DND-41 (cell line): ENCODE data around the gene MIEF2.

Source experiments
- ATAC-seq: fragments of 200-7000 bp; cut with Tn5 transposase; 3 replicates; pipeline ENCODE4 v1.9.1; 2021; ENCODE audit warnings: low read depth; ENCODE audit not compliant: insufficient read depth
- DNase-seq: peaks from one replicate; pipeline ENCODE4 v3.0.0-alpha.2; 2020
- H2AFZ ChIP-seq: 2 replicates; pipeline ENCODE4 v1.6.0; 2012; ENCODE audit warnings: low read depth, low read length
- H3K27ac ChIP-seq: 2 replicates; pipeline ENCODE4 v1.5.1; 2012; ENCODE audit warnings: low read length, inconsistent platforms
- H3K27me3 ChIP-seq: fragments of 200-600 bp; sonication (generic); 2 replicates; pipeline ENCODE4 v1.6.0; 2012; ENCODE audit warnings: low read length, mild to moderate bottlenecking, inconsistent platforms; ENCODE audit not compliant: insufficient read depth, poor library complexity
- H3K36me3 ChIP-seq: 2 replicates; pipeline ENCODE4 v1.5.1; 2012; ENCODE audit warnings: low read length, inconsistent platforms; ENCODE audit not compliant: insufficient read depth
- H3K4me1 ChIP-seq: 2 replicates; pipeline ENCODE4 v1.5.1; 2012; ENCODE audit warnings: mild to moderate bottlenecking, low read length; ENCODE audit not compliant: insufficient read depth
- H3K4me2 ChIP-seq: 2 replicates; pipeline ENCODE4 v1.6.0; 2012; ENCODE audit warnings: mild to moderate bottlenecking, moderate library complexity, low read length, inconsistent platforms; ENCODE audit not compliant: insufficient read depth
- H3K4me3 ChIP-seq, 2 experiments: fragments of 200-600 bp in 1 of 2; shearing (Covaris generic) in 1 of 2; 2 replicates each; pipeline ENCODE4 v1.5.1; 2012 to 2016; ENCODE audit warnings: inconsistent platforms in 2 of 2, low read length in 2 of 2, mild to moderate bottlenecking in 2 of 2, low read depth in 1 of 2, moderate library complexity in 1 of 2
- H3K79me2 ChIP-seq: 2 replicates; pipeline ENCODE4 v1.6.0; 2012; ENCODE audit warnings: low read length, inconsistent platforms; ENCODE audit not compliant: insufficient read depth
- H3K9ac ChIP-seq: 2 replicates; pipeline ENCODE4 v1.6.0; 2012; ENCODE audit warnings: low read depth, mild to moderate bottlenecking, inconsistent platforms, low read length, moderate library complexity
- H3K9me3 ChIP-seq: 2 replicates; pipeline ENCODE4 v1.5.1; 2012; ENCODE audit warnings: low read length, moderate library complexity, mild to moderate bottlenecking, inconsistent platforms; ENCODE audit not compliant: insufficient read depth, severe bottlenecking
- H4K20me1 ChIP-seq: 2 replicates; pipeline ENCODE4 v1.6.0; 2012; ENCODE audit warnings: low read length; ENCODE audit not compliant: insufficient read depth
- EZH2 ChIP-seq: IDR thresholded peaks from 3 replicates; pipeline ENCODE4 v1.6.1; 2012; ENCODE audit warnings: borderline replicate concordance, low read depth, mild to moderate bottlenecking, moderate library complexity, low read length, inconsistent platforms; ENCODE audit not compliant: severe bottlenecking
- TF ChIP-seq, protein P1 (sequence below): IDR thresholded peaks from 2 replicates; pipeline ENCODE4 v1.5.1; 2012; ENCODE audit warnings: borderline replicate concordance, low read length, moderate library complexity, mild to moderate bottlenecking; ENCODE audit not compliant: poor library complexity, severe bottlenecking; ENCODE audit errors: extremely low read depth

MIEF2 gene

DNA sequence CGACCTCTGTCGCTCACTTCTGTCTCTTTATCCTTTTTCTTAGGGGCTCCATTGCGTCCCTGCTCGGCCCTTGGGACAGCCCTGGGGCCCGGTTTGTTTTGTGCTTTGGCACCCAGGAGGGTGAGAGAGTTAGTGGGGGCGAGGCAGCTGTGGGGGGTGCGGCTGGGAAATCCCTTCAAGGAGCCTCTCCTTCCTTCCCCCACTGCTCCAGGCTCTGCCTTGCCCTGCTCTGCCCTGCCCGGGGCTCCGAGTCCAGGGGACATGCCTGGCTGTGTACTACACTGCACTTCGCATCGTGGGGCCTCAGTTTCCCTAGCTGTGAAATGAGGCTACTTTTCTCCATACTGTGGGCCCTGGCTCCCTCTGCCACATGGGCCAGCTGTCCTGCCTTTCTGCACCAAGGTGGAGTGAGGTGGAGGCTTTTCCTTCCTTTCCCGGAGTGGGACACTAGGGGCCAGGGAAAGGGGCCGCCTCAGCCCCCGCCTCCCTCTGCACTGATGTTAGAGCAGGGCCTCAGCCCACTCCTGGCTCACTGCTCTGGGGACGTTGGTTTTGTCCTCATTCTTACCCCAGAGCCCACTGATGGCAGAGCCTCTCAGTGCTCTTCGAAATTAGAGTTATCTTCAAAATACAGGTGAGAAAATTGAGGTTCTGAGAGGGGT, 34.0 kb upstream of the MIEF2 start:
- TF ChIP-seq, protein P1, sequence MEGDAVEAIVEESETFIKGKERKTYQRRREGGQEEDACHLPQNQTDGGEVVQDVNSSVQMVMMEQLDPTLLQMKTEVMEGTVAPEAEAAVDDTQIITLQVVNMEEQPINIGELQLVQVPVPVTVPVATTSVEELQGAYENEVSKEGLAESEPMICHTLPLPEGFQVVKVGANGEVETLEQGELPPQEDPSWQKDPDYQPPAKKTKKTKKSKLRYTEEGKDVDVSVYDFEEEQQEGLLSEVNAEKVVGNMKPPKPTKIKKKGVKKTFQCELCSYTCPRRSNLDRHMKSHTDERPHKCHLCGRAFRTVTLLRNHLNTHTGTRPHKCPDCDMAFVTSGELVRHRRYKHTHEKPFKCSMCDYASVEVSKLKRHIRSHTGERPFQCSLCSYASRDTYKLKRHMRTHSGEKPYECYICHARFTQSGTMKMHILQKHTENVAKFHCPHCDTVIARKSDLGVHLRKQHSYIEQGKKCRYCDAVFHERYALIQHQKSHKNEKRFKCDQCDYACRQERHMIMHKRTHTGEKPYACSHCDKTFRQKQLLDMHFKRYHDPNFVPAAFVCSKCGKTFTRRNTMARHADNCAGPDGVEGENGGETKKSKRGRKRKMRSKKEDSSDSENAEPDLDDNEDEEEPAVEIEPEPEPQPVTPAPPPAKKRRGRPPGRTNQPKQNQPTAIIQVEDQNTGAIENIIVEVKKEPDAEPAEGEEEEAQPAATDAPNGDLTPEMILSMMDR, result no peak
- TF ChIP-seq EZH2, result no peak
- Histone ChIP-seq H3K36me3 (no peaks in the 10 kb centered on the region), H4K20me1 (peaks cover 37% of the 10 kb centered on the region), H3K4me1 (peaks cover 34% of the 10 kb centered on the region), H3K4me2 (peak overlapping the region; percentile 90), H3K27ac (peak overlapping the region; percentile 55), H3K9me3 (no peaks in the 10 kb centered on the region), H3K4me3 (peak overlapping the region; percentile 48 to 83), H2AFZ (peak overlapping the region; percentile 92), H3K27me3 (no peaks in the 10 kb centered on the region), H3K9ac (peak overlapping the region; percentile 61), H3K79me2 (peaks cover 46% of the 10 kb centered on the region)
- peak; percentile 16 for DNase-seq
- peak; percentile 4; the same call in 2 of the 3 replicates for ATAC-seq

DNA sequence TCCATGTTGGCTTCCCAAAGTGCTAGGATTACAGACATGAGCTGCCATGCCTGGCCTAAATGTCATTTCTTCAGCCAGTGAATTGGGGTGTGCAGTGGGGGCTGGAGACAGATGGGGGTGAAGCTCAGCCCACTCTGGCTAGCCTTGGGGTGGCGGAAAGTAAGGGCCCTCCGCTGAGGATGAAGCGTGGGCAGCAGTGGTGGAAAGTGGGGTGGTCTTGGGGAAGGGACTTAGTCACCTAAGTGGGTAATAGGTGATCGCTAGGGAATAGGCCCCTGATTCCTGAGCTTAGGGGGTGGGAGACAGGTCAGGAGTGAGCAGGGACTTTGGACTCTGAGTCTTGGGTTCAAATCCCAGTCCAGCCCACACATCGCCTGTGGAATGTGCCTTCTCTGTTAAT, 32.8 kb upstream of the MIEF2 start:
- no peaks in the 10 kb centered on the region for H3K9me3 ChIP-seq
- ATAC-seq (no peak), DNase-seq (no peak)
- H3K9ac ChIP-seq, result 0 out of 2 replicates have a peak overlapping the region, but pooled peaks have one; percentile 15
- TF ChIP-seq EZH2, result no peak
- TF ChIP-seq, protein P1, result no peak
- H3K4me1 ChIP-seq, result peaks cover 34% of the 10 kb centered on the region
- no peak overlapping the region for H3K27ac ChIP-seq
- peak overlapping the region; percentile 90; the same call in 1 of the 2 replicates for H3K4me2 ChIP-seq
- H3K27me3 ChIP-seq, result no peaks in the 10 kb centered on the region
- no peak overlapping the region for H3K4me3 ChIP-seq
- H4K20me1 ChIP-seq, result peaks cover 41% of the 10 kb centered on the region
- peaks cover 8% of the 10 kb centered on the region for H3K36me3 ChIP-seq
- H3K79me2 ChIP-seq, result peaks cover 49% of the 10 kb centered on the region
- H2AFZ ChIP-seq, result no peak overlapping the region

DNA sequence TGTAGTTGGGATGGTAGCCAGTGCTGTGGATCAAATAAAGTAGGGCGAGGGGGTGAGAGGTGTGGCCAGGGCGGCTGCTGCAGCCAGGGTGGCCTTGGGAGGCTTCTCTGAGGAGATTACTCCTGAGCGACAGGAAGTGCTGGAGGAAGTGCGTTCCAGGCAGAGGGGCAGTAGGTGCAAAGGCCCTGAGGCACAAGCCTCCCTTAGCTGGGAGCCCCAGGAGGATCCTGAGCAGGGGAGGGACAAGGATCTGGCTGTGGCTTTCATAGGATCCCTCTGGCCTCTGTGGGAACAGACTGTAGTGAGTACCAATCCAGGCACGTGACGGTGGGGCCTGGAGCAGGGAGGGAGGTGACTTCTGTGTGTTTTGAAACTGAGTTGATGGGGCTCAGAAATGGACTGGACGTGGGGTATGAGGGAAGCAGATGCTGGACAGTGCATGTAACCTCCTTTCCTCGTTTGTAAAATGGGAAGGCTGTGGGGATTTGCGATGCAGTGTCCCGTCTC, 32.2 kb upstream of the MIEF2 start:
- no peaks in the 10 kb centered on the region for H3K9me3 ChIP-seq
- TF ChIP-seq, protein P1, result no peak
- TF ChIP-seq EZH2, result no peak
- peaks cover 12% of the 10 kb centered on the region for H3K36me3 ChIP-seq
- H3K79me2 ChIP-seq, result peaks cover 49% of the 10 kb centered on the region
- H3K4me3 ChIP-seq, result no peak overlapping the region
- peak overlapping the region; percentile 28; the same call in 1 of the 2 replicates for H3K4me2 ChIP-seq
- H3K9ac ChIP-seq, result 0 out of 2 replicates have a peak overlapping the region, but pooled peaks have one; percentile 20
- H3K27ac ChIP-seq, result no peak overlapping the region
- peaks cover 42% of the 10 kb centered on the region for H4K20me1 ChIP-seq
- H3K4me1 ChIP-seq, result peaks cover 34% of the 10 kb centered on the region
- H2AFZ ChIP-seq, result no peak overlapping the region
- H3K27me3 ChIP-seq, result no peaks in the 10 kb centered on the region
- no peak for ATAC-seq
- DNase-seq, result no peak
